Measurements from ENCODE around the gene SLC11A2. TPM values are rescaled to one million over a fixed set of nuclear protein-coding genes. Genes with fewer than 3 reads are reported as not detected.

The SLC11A2 gene
- 10 to 100 TPM; 24.3 to 52.9 (median 38.8) TPM for total RNA-seq
- 10 to 100 TPM; 19.1 to 26.6 TPM for polyA plus RNA-seq

- Histone ChIP-seq H3K9me3 (no peaks in the 10 kb centered on the region), H3K4me3 (peak within 1 kb of the TSS; percentile 54 to 86 (median 70)), H3K36me3 (no peaks in the 10 kb centered on the region), H3K27ac (peak within 1 kb of the TSS; percentile 95 to 99 (median 96)), H3K27me3 (no peaks in the 10 kb centered on the region), H3K4me1 (peaks cover 12 to 23% (median 14%) of the 10 kb centered on the region in 3 donors)
- intact Hi-C loops (cut with DNase I) = no loop called here
- no peak for TF ChIP-seq CTCF (IDR thresholded peaks at IDR 0.05)
- ATAC-seq (peak; percentile 88 to 94 (median 92)), DNase-seq (peak; percentile 95 to 98 (median 96)), FAIRE-seq (no peak)
- 0 to 1% methylated on average over 73 to 74 of the region's 74 CpGs for WGBS, 2 donors
These were observed at the start of gene SLC11A2 for GRCh38 chr12:51025836-51026638. Gene SLC11A2 (minus strand): TSS chr12:51026384. CDS start chr12:51010728, 15,656 bp downstream.

DNA sequence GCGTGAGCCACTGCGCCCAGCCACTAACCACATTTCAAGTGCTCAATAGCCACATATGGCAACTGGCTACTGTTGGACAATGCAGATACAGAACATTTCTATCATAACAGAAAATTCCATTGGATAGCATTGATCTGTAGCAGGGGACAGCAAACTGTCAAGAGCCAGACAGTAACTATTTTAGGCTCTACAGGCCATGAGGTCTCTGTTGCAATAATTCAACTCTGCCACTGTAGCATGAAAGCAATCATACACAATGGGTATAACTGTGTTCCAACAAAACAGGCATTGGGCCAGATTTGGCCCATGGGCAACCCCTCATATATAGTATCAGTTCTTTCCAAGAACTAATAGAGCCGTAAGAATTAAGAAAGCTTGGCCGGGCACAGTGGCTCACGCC lies 49.2 kb upstream of the SLC11A2 start:
- Histone ChIP-seq H3K36me3 (peaks cover 0 to 12% (median 0%) of the 10 kb centered on the region in 3 donors), H3K9me3 (no peaks in the 10 kb centered on the region), H3K27ac (no peak overlapping the region), H3K27me3 (no peaks in the 10 kb centered on the region), H3K4me3 (no peak overlapping the region), H3K4me1 (peaks cover 5 to 14% (median 7%) of the 10 kb centered on the region in 3 donors)
- no peak for TF ChIP-seq CTCF (IDR thresholded peaks at IDR 0.05)
- FAIRE-seq (no peak), DNase-seq (no peak), ATAC-seq (no peak)
- 95 to 97% methylated on average over 5 of the region's 5 CpGs for WGBS, 2 donors
- intact Hi-C loops (cut with DNase I) = no loop called here

- no peaks in the 10 kb centered on the region for H3K9me3 ChIP-seq
- H3K4me3 ChIP-seq = no peak overlapping the region
- FAIRE-seq = no peak
- H3K27ac ChIP-seq = no peak overlapping the region
- intact Hi-C loops (cut with DNase I) = no loop called here
- H3K4me1 ChIP-seq = peaks cover 5 to 14% (median 7%) of the 10 kb centered on the region in 3 donors
- peak; percentile 75 to 90 (median 86) for ATAC-seq
- H3K36me3 ChIP-seq = peaks cover 0 to 22% (median 3%) of the 10 kb centered on the region in 3 donors
- 37 to 42% methylated on average over 2 of the region's 2 CpGs for WGBS, 2 donors
- DNase-seq = peak in 3 of 6 donors; percentile 52 to 67 (median 64)
- TF ChIP-seq CTCF (IDR thresholded peaks at IDR 0.05) = no peak
- H3K27me3 ChIP-seq = no peaks in the 10 kb centered on the region
These were observed 45.5 kb upstream of the SLC11A2 start for GRCh38 chr12:51071663-51072062.

DNA sequence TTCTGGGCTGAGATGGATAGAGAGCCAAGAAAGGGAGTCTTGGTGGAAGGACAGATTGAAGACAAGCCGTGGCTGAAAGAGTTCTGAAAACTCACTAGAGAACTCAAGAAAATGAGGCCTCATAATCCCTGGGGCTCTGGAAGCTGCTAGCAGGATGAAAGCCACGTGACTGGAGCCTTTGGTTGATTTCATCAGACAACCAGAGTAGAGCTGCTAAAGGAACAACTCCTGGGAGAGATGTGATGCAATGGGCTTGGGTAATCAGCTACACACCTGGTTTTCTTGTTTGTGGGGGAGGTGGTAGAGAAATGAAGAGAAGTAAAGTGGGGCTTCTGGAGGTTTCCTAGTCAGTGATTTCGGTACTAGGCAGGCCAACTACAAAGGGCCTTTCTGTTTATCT lies 43.8 kb upstream of the SLC11A2 start:
- peaks cover 0 to 25% (median 4%) of the 10 kb centered on the region in 3 donors for H3K36me3 ChIP-seq
- DNase-seq (peak in 1 of 6 donors; percentile 61), FAIRE-seq (no peak), ATAC-seq (peak in 1 of 4 donors; percentile 37)
- no peaks in the 10 kb centered on the region for H3K27me3 ChIP-seq
- H3K27ac ChIP-seq = no peak overlapping the region
- peaks cover 5 to 11% (median 7%) of the 10 kb centered on the region in 3 donors for H3K4me1 ChIP-seq
- no peak for TF ChIP-seq CTCF (IDR thresholded peaks at IDR 0.05)
- H3K4me3 ChIP-seq = no peak overlapping the region
- 83 to 88% methylated on average over 3 of the region's 3 CpGs for WGBS, 2 donors
- no peaks in the 10 kb centered on the region for H3K9me3 ChIP-seq
- intact Hi-C loops (cut with DNase I) = no loop called here

- no peaks in the 10 kb centered on the region for H3K27me3 ChIP-seq
- 77 to 92% methylated on average over 7 of the region's 7 CpGs for WGBS, 2 donors
- FAIRE-seq (no peak), DNase-seq (no peak), ATAC-seq (no peak)
- no peak overlapping the region for H3K4me3 ChIP-seq
- peaks cover 5 to 11% (median 7%) of the 10 kb centered on the region in 3 donors for H3K4me1 ChIP-seq
- H3K36me3 ChIP-seq = peaks cover 4 to 26% (median 4%) of the 10 kb centered on the region in 3 donors
- intact Hi-C loops (cut with DNase I) = no loop called here
- H3K27ac ChIP-seq = no peak overlapping the region
- no peaks in the 10 kb centered on the region for H3K9me3 ChIP-seq
- TF ChIP-seq CTCF (IDR thresholded peaks at IDR 0.05) = no peak
These were observed 41.6 kb upstream of the SLC11A2 start for GRCh38 chr12:51067771-51068170.

Data from pancreas (tissue), 10 donors.